ENCODE measurements around the gene INMT.

INMT gene

GRCh38 chr7:30728591-30729100, 23.3 kb upstream of the INMT start:
- no peak for DNase-seq (ENCODE audit: low read depth)

GRCh38 chr7:30729642-30730041, 22.3 kb upstream of the INMT start:
- DNase-seq (ENCODE audit: low read depth) = no peak

GRCh38 chr7:30730097-30730496, 21.8 kb upstream of the INMT start:
- no peak for DNase-seq (ENCODE audit: low read depth)

DNA sequence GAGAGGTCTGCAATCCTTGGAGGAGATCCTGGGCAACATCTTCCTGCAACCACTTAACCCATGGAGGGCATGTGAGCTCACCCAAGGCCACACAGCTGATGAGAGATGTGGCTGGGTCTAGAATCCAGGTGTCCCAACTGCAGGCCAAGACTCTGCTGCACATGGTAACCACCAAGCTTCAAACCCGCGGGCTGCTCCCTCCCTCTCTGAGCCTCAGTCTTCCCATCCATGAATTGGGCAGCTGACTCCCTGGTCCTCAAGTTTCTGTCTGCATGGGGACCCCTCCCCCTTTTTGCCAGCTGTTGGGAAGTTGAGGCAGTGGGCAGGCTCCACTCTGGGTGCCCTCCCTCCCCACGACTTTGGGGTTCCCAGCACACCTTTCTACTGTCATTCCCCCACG, 20.9 kb upstream of the INMT start:
- no peak for DNase-seq (ENCODE audit: low read depth)

DNA sequence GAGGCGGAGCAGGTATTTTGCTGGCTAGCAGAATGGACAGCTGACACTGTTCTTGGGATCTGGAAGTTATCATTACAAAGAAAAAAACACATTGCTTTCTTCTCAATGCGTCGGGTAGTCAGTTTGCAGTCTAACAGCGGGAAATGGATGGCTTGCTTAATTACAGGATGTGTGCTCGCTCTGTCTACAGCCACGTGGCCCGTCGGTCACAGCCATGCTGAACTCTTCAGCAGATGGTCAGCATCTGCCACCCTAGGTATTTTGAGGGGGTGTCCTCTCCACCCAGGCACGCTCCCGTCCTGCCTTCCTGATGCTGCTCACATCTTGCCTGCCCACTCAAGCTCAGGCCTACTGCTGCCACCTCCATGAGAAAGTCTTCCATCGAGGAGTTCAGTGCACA, 20.4 kb upstream of the INMT start:
- DNase-seq (ENCODE audit: low read depth) = no peak

DNA sequence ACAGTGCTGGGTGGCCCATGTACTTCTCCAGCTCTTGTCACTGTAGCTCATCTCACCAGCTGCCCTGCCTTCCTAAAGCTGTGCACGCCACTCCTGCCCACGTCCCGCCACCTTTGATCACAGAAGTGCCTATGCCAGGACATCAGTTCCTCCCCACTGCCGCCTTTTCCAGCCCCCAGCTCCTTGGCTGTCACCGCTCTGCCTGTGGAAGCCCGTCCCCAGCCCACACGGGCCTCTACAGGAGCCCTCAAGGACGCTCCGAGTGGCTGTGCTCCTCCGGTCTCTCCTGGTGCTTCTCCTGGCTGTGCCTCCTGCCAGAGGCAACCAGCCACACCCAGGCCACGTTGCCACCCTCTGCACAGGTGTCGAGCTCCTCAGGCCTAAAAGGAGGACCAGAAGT, 19.3 kb upstream of the INMT start:
- no peak for DNase-seq (ENCODE audit: low read depth)

DNA sequence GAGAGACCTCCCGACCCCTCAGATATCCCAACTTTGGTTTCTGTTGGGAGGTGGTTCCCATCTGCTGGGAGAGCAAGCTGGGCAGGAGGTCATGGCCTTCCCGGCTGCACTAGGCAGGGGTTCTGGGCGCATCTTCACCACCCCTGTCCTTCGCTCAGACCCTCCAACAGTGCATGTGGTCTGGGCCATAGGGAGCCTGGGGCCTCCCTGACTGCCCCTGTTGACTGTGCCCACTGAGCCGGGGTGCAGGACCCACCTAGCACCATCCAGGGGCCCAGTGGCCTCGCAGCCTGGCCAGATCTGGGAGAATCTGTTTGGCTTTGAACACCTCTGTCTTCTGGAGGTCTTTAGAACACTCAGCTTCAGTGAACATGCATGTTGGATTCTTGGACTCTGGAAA, 18.7 kb upstream of the INMT start:
- no peak for DNase-seq (ENCODE audit: low read depth)

GRCh38 chr7:30733691-30734090, 18.2 kb upstream of the INMT start:
- DNase-seq (ENCODE audit: low read depth) = no peak

DNA sequence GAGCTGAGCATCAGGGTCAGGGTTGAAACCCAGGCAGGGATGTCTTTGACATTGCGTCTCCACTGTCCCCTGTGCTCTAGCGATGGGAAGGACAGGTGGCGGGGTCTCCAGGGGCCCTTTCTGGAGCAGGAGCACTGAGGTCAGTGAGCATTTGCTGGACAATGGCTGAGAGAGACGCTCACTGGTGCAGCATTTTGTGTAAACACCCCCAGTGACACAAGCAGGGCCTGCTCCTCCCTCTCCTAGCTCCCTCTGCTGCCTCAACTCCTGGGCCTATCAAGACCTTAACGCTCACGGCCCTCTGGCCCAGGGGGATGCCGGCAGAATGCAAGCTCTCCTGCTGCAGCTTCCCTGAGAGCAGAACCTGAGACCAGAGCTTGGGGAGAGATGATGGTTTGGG, 17.4 kb upstream of the INMT start:
- DNase-seq (ENCODE audit: low read depth) = no peak

DNA sequence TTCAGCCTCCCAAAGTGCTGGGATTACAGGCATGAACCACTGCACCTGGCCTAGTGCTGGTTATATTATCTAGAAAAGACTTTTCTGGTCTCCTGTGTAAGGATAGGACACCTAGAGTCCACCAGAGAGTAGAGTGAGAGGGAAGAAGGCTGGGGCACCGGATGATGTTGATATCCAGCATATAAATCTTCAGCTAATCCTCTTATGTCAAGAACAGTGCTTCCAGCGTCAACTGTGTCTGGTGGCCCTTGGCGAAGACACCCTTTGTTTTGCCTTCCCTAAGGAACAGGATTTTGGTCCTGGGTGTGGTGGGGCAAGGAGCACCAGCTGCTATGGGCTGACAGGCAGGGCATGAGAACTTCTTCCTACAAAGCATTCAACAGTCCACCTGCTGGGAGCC, 16.3 kb upstream of the INMT start:
- DNase-seq (ENCODE audit: low read depth) = no peak

DNA sequence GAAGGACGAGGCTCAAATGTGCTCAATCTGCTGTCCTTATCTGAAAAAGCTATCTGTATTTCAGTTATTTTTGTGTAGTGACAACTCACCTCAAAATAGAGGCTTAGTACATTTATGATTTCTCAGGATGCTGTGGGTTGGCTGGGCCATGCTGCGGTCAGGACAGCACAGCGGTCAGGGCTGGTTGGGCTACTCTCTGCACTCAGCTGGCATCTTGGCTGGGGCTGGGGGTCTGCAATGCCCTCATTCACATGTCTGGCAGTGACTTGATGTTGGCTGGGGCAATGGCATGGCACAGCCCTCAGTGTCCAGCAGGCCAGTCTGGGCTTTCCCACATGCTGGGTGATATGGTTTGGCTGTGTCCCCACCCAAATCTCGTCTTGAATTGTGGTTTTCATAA, 15.6 kb upstream of the INMT start:
- DNase-seq (ENCODE audit: low read depth) = no peak

DNA sequence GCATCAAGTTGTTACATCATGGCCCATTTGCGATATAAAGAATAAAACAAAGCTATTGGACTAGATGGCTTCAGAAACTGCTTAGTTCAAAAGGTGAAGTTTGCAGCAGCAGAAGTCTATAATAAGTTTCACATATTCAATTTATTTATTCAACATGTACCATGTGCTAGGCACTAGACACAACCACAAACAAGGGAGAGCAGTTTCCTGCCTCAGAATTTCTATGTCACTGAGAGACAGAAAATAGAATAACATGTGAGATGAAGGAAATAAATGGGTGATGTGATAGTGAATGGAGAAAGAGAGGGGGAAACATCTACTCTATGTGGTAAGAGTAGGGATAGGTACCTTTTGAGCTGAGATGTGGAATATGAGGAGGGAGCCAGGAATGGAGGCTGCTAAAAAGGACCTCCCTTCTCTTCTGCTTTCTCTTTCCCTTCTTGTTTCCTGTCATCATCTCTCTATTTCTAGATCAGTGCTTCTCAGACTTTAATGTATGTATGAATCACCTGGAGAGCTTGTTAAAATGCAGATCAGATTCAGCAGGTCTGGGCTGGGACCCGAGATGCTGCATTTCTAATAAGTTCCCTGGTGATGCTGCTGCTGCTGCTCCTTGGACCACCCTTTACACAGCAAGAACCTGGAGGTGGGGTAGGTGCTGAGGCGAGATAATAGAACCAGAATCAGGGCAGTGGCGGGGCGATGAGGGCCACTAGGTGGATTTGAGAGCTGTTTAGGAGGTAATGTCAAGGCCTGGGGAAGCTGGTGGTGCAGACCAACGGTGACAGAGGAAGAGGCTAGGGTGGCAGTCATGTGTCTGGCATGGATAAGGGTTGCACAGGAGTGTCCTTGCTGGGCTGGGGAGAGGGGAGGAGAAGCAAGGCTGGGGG, 13.7 kb upstream of the INMT start:
- no peak for DNase-seq (ENCODE audit: low read depth)

DNA sequence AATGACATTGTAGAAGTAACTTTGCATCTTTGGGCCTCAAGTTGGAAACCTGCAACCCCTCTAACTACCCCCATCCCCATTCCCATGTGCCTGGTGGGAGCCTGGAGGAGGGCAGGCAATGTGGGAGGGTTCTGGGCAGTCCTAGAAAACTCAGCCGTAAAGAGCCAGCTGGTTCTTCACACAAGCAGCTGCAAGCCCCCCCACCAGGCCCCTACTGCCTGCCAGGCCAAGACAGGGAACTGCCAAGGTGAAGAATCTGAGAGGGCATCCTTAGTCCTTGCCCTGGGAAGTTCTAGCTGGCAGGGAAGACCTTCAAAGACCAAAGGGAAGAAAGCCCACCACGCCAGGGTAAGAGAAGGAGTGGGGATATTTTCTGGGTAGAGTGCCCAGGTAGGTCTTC, 12.2 kb upstream of the INMT start:
- no peak for DNase-seq (ENCODE audit: low read depth)

GRCh38 chr7:30740417-30741181, 11.3 kb upstream of the INMT start:
- peak; percentile 39 for DNase-seq (ENCODE audit: low read depth)

- no peak for DNase-seq (ENCODE audit: low read depth)
Observed at GRCh38 chr7:30741289-30741688, 10.6 kb upstream of the INMT start.

GRCh38 chr7:30743371-30744074, 8.4 kb upstream of the INMT start:
- no peak for DNase-seq (ENCODE audit: low read depth)

DNA sequence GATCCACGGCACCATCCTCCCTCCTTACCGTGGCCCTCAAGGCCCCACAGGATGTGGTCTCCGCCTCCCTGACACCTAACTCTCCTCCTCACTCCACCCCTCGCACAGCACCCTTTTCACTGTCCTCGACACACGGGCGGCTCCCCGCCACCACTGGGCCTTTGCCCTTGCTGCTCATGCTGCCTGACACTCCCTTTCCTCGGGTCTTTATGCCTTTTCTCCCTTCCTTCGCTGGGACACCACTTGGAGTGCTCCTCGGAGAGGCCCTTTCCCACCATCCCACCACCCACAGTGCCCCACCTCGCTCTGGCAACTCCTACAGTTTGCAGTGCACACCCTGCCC, 7.9 kb upstream of the INMT start:
- no peak for DNase-seq (ENCODE audit: low read depth)

- no peak for DNase-seq (ENCODE audit: low read depth)
Observed at GRCh38 chr7:30745261-30745941, 6.5 kb upstream of the INMT start.

GRCh38 chr7:30750010-30750409, 1.9 kb upstream of the INMT start:
- no peak for DNase-seq (ENCODE audit: low read depth)

- DNase-seq (ENCODE audit: low read depth) = no peak
Observed at GRCh38 chr7:30750683-30751650, 968 bp upstream of the INMT start.

DNA sequence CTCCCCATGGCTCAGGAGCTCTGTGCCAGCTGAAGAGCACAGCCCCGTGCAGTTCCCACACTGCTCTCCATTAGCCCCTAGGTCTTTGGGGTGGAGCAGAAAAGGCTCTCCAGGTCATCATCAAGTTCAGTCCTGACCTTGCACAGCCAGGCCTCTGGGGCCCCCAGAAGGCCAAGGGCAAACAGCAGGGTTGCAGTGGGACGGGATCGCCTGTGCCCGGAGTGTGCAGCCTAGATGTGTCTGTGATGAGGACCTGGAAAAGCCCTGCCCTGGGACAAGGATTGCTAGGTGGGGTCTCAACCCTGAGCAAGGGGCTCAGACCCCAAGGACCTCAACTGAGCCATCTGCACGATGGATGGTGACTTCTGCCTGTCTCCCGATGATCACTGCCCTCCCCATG, 549 bp downstream of the INMT start:
- no peak for DNase-seq (ENCODE audit: low read depth)
